GM10266 (cell line): ENCODE measurements around the gene C10orf62.
A peak's percentile ranks its signal among the peaks of the same experiment; 100 is the strongest.
"Not testable (repeated sequence)": the region's sequence is repeated elsewhere in the genome, so short reads cannot be mapped to it uniquely, and the experiment has no call there.

Source experiments
- DNase-seq: peaks from one replicate; pipeline ENCODE4 v3.0.0; 2012; ENCODE audit errors: extremely low spot score
- CTCF ChIP-seq: IDR thresholded peaks from 2 replicates; pipeline ENCODE4 v1.5.1; 2012; ENCODE audit warnings: mild to moderate bottlenecking, low read depth; ENCODE audit not compliant: control insufficient read depth, insufficient read depth; ENCODE audit errors: missing control alignments

Gene C10orf62

GRCh38 chr10:97628228-97628627 is 38.7 kb downstream of the C10orf62 start:
- DNase-seq, result no peak

GRCh38 chr10:97629289-97629688 is 39.8 kb downstream of the C10orf62 start:
- TF ChIP-seq CTCF, result no peak
- DNase-seq, result no peak

More at GRCh38 chr10:97628228-97628627, 38.7 kb downstream of the C10orf62 start:
- TF ChIP-seq CTCF, result no peak

- DNase-seq, result no peak
- TF ChIP-seq CTCF, result no peak
Observed at GRCh38 chr10:97631098-97631497, 41.6 kb downstream of the C10orf62 start.

GRCh38 chr10:97632949-97633884 is 43.7 kb downstream of the C10orf62 start, which contains the start of gene MORN4:
Gene MORN4, minus strand, starts transcription at chr10:97633500. Its CDS starts 13,847 bp downstream, at chr10:97619653.
- no peak for TF ChIP-seq CTCF
- DNase-seq, result peak; percentile 90

GRCh38 chr10:97633921-97634320 is 44.4 kb downstream of the C10orf62 start:
- no peak for DNase-seq
- TF ChIP-seq CTCF, result no peak

GRCh38 chr10:97635577-97635976 is 46.1 kb downstream of the C10orf62 start:
- no peak for TF ChIP-seq CTCF

GRCh38 chr10:97639090-97639489 is 49.6 kb downstream of the C10orf62 start:
- DNase-seq, result not testable (repeated sequence)

More at GRCh38 chr10:97635577-97635976, 46.1 kb downstream of the C10orf62 start:
- no peak for DNase-seq
